Measurements from ENCODE around the gene CD28.
"Not testable (repeated sequence)": the region's sequence is repeated elsewhere in the genome, so short reads cannot be mapped to it uniquely, and the experiment has no call there.

The CD28 gene

DNA sequence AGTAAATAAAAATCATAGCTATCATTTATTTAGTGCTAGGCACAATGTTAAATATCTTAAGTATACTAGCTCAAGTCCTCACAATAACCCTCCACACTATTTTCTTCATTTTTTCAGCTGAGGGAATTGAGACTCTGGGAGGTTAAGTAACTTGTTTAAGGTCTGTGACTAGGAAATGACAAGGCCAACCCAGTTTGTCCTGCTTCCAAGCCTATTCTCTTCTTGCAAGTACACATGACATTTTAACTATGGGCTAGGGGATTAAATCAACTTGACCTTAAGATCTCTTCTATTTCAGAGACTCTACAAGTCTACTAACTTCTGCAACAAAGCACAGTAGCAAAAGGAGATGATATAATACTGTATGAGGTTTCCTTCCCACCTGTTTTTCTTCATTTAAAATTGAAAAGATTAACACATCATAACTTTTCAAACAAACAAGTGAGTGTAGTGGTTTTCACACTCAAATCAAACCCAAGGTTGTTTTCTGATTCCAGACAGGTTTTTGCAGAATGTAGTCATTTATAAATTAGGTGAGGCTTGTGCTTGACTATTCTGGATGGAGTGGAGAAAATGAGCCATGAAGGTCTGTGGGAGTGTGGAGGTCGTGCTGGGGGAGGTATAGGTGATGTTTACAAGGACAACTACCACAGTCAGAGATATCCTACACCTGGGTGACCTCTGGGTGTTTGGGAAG is 57.0 kb downstream of the CD28 start:
- Mint-ChIP-seq H3K27ac (peak overlapping the region; percentile 91), H3K9me3 (peaks cover 10% of the 10 kb centered on the region), H3K4me1 (ENCODE audit: low read depth) (peaks cover 74% of the 10 kb centered on the region), H3K4me3 (peak overlapping the region; percentile 15), H3K27me3 (no peaks in the 10 kb centered on the region), H3K36me3 (ENCODE audit: low read depth) (peaks cover 13% of the 10 kb centered on the region)

DNA sequence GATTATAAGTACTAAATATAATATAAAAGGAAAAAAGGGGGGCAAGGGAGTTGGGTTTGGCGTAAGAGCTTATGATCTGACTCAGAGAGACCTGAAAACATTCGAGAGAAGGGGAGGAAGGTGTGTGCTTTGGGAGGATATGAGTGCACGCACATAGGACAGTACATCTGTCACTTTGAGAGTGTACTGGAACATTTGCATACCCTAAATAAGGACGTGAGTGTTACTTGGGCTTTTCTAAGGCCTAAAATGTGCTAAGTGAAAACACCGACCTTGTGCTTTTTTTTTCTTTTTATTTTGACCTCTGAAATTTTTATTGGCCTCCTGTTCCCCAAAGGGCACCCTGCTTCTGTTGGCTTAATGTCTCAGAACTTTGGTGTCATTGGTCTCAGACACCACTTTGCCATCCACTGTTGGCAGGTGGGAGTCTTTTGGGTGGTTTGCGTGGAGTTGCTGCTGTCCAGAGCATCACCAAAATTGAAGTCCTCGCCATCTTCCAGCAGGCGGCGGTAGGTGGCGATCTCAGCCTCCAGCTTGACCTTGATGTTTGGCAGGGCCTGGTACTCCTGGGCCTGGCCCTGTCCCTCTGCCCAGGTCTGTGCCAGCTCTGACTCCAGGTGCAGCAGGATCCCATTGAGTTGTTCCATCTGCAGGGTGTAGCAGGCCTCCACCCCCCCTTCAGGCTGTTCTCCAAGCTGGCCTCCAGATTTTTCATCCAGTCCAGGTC is 57.7 kb downstream of the CD28 start:
- Mint-ChIP-seq H3K4me3 (peak overlapping the region; percentile 15), H3K36me3 (ENCODE audit: low read depth) (peaks cover 10% of the 10 kb centered on the region), H3K27me3 (no peaks in the 10 kb centered on the region), H3K9me3 (peaks cover 10% of the 10 kb centered on the region), H3K4me1 (ENCODE audit: low read depth) (peaks cover 74% of the 10 kb centered on the region), H3K27ac (peak overlapping the region; percentile 91)

DNA sequence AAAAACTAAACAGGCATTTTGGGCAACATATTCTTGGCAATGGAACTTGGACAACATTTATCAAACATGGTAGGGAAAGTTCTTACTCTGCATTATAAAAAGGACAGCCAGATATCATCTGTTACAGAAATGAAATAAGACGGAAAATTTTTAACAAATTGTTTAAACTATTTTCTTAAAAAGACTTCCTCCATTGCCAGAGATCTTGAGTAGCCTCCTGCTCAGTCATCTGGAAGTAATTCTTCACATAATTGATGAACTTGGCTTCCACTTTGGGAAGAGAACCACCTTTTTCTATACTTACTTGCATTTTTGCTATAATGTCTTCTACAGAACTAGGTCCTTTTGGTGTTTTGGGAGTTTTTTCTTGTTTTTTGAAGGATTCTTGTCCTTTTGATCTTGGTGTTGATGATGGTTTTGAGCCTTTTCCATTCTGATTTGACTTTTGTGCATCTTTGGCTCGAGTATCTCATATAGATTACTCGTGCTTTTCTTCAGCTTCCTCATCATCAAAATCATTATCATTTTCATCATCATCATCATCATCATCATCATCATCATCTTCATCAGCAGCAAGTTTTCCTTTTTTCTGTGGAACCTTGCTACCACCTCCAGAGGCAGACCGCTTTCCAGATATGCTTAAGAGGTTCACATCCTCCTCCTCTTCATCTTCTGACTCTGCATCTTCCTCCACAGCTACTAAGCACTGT is 66.2 kb downstream of the CD28 start:
- H3K9me3 Mint-ChIP-seq = peaks cover 9% of the 10 kb centered on the region
- no peaks in the 10 kb centered on the region for H3K27me3 Mint-ChIP-seq
- peaks cover 31% of the 10 kb centered on the region for H3K4me1 Mint-ChIP-seq (ENCODE audit: low read depth)
- H3K36me3 Mint-ChIP-seq (ENCODE audit: low read depth) = peaks cover 11% of the 10 kb centered on the region
- H3K4me3 Mint-ChIP-seq = no peak overlapping the region
- H3K27ac Mint-ChIP-seq = peak overlapping the region; percentile 22

DNA sequence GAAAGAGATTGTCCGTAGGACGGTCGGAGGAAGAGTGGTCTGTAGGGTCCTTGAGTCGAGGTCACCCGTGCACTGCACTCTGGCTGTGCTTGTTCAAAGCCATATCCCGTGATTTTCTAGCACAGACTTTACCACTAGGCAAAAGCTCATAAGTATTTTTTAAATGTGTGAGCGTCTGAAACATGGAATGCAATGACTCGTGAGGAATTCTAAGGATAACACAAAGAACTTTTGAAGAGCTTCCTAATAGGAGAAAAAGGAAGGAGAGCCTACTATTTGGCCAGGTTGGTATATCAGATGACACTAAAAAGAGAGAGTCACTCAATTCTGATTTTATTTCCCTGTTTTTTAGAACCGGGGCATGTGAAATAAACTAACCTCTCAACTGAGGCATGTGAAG is 68.3 kb downstream of the CD28 start:
- Mint-ChIP-seq H3K36me3 (ENCODE audit: low read depth) (peaks cover 9% of the 10 kb centered on the region), H3K27ac (no peak overlapping the region), H3K9me3 (peaks cover 15% of the 10 kb centered on the region), H3K4me1 (ENCODE audit: low read depth) (peaks cover 38% of the 10 kb centered on the region), H3K27me3 (no peaks in the 10 kb centered on the region), H3K4me3 (no peak overlapping the region)

DNA sequence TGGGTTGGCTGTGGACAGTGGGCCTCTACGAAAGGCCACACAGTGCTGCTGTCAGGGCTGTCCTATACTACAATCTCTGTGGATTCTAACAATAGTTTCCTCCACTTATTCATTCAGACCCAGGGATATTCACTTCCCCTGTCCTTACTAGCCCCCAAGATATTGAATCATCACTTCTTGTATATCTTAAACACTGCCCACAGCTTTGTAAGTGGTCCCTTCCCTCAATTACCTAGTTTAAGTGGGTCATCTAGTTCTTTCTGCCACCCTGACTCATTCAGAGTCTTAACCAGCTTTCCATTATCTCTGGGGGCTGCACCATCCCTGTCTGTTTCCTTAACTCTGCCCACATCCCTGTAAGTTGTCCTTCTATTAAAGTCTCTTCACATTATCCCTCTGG is 69.2 kb downstream of the CD28 start:
- Mint-ChIP-seq H3K36me3 (ENCODE audit: low read depth) (no peaks in the 10 kb centered on the region), H3K9me3 (peaks cover 19% of the 10 kb centered on the region), H3K27me3 (no peaks in the 10 kb centered on the region), H3K4me3 (no peak overlapping the region), H3K27ac (peak overlapping the region; percentile 2), H3K4me1 (ENCODE audit: low read depth) (peaks cover 45% of the 10 kb centered on the region)

DNA sequence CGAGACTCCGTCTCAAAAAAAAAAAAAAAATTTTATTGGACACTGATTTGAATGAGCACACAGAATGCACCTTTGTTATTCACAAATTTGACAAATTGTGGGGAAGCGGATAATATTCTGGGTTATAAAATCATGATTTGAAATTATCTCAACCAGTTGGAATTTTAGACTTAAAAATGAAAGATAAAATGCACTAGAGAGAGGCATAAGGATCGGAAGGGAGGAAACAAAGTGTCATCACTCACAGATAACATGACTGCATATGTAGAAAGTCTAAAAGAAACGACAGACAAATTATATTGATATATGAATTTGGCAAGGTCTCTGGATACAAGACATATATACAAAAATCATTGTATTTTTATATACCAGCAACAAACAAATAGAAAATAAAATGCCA is 70.6 kb downstream of the CD28 start:
- Mint-ChIP-seq H3K27me3 (no peaks in the 10 kb centered on the region), H3K4me1 (ENCODE audit: low read depth) (peaks cover 49% of the 10 kb centered on the region)

DNA sequence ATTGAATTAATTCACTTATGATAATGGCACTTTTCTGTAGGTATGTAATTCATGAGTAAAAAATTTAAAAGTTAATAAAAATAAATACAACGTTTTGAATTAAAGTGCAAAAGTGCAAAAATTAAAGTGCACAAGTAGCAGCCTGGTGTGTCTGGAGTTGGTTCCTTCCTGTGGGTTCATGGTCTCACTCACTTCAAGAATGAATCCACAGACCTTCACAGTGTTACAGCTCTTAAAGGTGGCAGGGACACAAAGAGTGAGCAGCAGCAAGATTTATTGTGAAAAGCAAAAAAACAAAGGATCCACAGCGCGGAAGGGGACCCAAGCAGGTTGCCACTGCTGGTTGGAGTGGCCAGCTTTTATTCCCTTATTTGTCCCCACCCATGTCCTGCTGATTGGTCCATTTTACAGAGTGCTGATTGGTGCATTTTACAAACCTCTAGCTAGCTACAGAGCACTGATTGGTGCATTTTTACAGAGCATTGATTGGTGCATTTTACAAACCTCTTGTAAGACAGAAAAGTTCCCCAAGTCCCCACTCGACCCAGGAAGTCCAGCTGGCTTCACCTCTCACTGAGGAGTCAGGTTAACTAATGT is 73.1 kb downstream of the CD28 start:
- H3K36me3 Mint-ChIP-seq (ENCODE audit: low read depth); H3K27me3 Mint-ChIP-seq: not testable (repeated sequence)
- Mint-ChIP-seq H3K4me3 (peak overlapping the region; percentile 18), H3K4me1 (ENCODE audit: low read depth) (peaks cover 47% of the 10 kb centered on the region), H3K27ac (peak overlapping the region; percentile 19), H3K9me3 (peaks cover 11% of the 10 kb centered on the region)

More for the DNA sequence above, 70.6 kb downstream of the CD28 start:
- H3K27ac Mint-ChIP-seq = no peak overlapping the region
- peaks cover 14% of the 10 kb centered on the region for H3K9me3 Mint-ChIP-seq
- no peak overlapping the region for H3K4me3 Mint-ChIP-seq
- no peaks in the 10 kb centered on the region for H3K36me3 Mint-ChIP-seq (ENCODE audit: low read depth)

DNA sequence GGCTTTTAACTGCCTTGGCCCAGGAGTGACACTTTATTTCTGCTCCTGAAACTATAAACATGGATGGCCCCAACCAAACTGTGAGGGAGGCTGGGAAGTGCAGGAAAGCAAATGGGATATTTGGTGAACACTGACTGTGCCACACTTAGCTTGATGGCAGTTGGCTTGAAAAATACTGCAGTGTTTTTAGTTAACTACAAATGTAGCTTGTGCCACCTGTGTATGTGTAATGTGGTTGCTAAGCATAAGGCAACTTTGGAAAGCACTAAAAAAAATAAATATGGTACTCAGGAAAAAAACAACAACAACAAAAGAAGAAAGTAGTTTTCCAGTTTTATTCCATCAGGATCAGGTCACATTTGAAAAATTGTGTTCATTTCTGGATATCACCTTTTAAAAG is 73.8 kb downstream of the CD28 start:
- no peaks in the 10 kb centered on the region for H3K27me3 Mint-ChIP-seq
- no peak overlapping the region for H3K27ac Mint-ChIP-seq
- H3K9me3 Mint-ChIP-seq = peaks cover 11% of the 10 kb centered on the region
- H3K36me3 Mint-ChIP-seq (ENCODE audit: low read depth) = no peaks in the 10 kb centered on the region
- H3K4me1 Mint-ChIP-seq (ENCODE audit: low read depth) = peaks cover 50% of the 10 kb centered on the region
- no peak overlapping the region for H3K4me3 Mint-ChIP-seq

DNA sequence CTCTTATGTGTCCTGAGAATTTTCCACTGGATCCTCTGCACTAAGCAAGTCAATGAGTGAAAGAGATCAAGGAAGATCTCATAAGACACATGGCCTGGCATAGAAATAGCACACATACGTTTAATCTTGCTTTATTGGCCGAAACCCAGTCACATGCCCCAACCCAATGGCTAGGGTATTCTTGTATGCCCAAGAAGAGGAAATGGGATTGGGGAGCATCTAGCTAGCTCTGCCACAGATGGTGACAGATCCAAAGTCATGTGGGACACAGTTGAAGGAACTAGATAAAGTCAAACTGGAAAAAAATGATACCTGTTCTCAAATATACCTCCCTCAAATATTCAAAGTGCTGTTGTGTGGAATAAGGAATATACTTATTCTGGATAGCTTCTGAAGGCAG is 74.7 kb downstream of the CD28 start:
- Mint-ChIP-seq H3K27ac (peak overlapping the region; percentile 13), H3K4me3 (no peak overlapping the region), H3K4me1 (ENCODE audit: low read depth) (peaks cover 42% of the 10 kb centered on the region), H3K36me3 (ENCODE audit: low read depth) (no peaks in the 10 kb centered on the region), H3K27me3 (no peaks in the 10 kb centered on the region), H3K9me3 (peaks cover 11% of the 10 kb centered on the region)

DNA sequence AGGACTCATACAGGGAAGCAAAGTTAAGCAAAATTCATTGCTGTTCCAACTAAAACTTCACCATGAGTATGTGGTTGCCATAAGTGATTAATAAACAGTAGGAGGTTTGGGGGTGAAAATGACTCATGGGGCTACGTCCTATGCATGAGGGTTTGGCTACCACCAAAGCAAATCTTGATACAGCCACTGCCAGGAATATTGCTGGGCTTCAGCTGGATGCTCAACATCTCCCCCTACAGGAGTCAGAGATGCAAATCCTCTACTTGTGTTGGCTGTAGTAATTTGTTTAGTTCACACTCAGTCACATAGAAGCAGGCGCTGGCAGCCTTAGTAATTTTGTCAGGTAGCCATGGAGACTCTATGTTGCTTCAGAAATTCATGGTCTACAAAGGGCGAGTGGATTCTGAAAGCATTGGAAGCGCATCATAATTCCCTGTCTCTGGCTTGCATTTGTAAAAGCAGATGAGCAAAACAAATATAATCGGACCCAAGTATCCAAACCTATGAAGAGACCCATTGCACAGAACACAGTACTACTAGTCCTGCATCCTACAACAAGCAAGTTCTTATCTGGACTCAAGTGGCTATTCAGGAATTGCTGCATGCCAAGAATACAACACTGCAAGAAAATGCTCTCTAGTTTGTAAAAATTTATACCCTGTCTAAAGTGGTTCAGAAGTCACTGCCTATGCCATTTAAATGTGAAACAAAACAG is 76.0 kb downstream of the CD28 start:
- peak overlapping the region; percentile 56 for H3K27ac Mint-ChIP-seq
- H3K36me3 Mint-ChIP-seq (ENCODE audit: low read depth) = no peaks in the 10 kb centered on the region
- H3K27me3 Mint-ChIP-seq = no peaks in the 10 kb centered on the region
- H3K4me3 Mint-ChIP-seq = no peak overlapping the region
- peaks cover 11% of the 10 kb centered on the region for H3K9me3 Mint-ChIP-seq
- peaks cover 42% of the 10 kb centered on the region for H3K4me1 Mint-ChIP-seq (ENCODE audit: low read depth)

DNA sequence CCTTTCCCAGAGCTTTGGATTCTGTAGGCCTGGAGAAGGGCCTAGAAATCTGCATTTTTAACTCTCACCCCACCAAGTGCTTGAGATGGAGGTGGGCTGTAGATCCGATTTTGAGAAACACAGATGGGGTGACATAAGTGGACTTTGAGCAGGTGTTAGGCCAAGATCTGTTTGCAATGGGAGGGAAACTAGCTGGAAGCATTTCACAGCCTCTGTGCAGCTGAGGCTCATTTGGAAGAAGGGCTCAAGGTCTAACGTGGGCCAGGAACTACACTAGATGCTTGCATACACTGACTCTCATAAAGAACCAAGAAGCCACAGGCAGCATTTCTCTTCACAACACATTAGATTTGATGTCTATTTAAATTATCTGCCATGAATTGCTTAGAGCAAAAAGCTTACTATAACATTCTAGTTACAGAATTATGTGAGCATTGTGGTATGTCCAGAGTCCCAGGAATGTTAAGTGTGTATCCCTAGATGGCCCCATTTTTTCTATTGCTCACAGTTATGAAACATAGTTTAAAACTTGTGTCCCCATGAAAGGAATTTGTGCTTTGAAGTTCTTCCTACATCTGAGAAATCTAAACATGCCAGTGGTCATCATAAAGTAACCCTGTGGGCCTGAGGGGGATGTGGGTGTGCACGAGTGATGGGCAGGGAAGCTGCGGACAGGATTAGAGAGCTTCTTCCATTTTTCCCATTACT is 77.2 kb downstream of the CD28 start:
- H3K36me3 Mint-ChIP-seq (ENCODE audit: low read depth) = no peaks in the 10 kb centered on the region
- peaks cover 42% of the 10 kb centered on the region for H3K4me1 Mint-ChIP-seq (ENCODE audit: low read depth)
- peak overlapping the region; percentile 22 for H3K27ac Mint-ChIP-seq
- H3K27me3 Mint-ChIP-seq = no peaks in the 10 kb centered on the region
- no peak overlapping the region for H3K4me3 Mint-ChIP-seq
- H3K9me3 Mint-ChIP-seq = peaks cover 11% of the 10 kb centered on the region

DNA sequence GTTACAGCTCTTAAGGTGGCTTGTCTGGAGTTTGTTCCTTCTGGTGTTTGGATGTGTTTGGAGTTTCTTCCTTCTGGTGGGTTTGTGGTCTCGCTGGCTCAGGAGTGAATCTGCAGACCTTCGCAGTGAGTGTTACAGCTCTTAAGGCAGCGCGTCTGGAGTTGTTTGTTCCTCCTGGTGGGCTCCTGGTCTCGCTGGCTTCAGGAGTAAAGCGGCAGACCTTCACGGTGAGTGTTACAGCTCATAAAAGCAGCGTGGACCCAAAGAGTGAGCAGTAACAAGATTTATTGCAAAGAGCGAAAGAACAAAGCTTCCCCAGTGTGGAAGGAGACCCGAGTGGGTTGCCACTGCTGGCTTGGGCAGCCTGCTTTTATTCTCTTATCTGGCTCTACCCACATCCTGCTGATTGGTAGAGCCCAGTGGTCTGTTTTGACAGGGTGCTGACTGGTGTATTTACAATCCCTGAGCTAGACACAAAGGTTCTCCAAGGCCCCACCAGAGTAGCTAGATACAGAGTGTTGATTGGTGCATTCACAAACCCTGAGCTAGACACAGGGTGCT is 78.4 kb downstream of the CD28 start:
- Mint-ChIP-seq H3K27ac (peak overlapping the region; percentile 39), H3K4me1 (ENCODE audit: low read depth) (peaks cover 34% of the 10 kb centered on the region)
- H3K4me3 Mint-ChIP-seq; H3K36me3 Mint-ChIP-seq (ENCODE audit: low read depth); H3K27me3 Mint-ChIP-seq; H3K9me3 Mint-ChIP-seq: not testable (repeated sequence)

DNA sequence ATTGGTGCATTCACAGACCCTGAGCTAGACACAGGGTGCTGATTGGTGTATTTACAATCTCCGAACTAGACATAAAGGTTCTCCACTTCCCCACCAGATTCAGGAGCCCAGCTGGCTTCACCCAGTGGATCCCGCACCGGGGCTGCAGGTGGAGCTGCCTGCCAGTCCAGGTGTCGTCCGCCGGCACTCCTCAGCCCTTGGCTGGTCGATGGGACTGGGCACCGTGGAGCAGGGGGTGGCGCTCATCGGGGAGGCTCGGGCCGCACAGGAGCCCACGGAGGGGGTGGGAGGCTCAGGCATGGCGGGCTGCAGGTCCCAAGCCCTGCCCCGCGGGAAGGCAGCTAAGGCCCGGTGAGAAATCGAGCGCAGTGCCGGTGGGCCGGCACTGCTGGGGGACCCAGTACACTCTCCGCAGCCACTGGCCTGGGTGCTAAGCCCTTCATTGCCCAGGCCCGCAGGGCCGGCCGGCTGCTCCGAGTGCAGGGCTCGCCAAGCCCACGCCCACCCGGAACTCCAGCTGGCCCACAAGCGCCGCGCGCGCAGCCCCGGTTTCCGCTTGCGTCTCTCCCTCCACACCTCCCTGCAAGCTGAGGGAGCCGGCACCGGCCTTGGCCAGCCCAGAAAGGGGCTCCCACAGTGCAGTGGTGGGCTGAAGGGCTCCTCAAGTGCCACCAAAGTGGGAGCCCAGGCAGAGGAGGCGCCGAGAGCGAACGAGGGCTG is 79.1 kb downstream of the CD28 start:
- not testable (repeated sequence) for H3K36me3 Mint-ChIP-seq (ENCODE audit: low read depth); H3K9me3 Mint-ChIP-seq; H3K27me3 Mint-ChIP-seq; H3K27ac Mint-ChIP-seq; H3K4me3 Mint-ChIP-seq
- H3K4me1 Mint-ChIP-seq (ENCODE audit: low read depth) = peaks cover 27% of the 10 kb centered on the region

Measured in stimulated activated naive CD8-positive, alpha-beta T cell treated with anti-CD3 and anti-CD28 coated beads, Interleukin-15, Interleukin-2, amounts not matched to agents 100 ng/mL and 50 ng/mL, for 24 hours (primary cell).